Stimulated activated CD8-positive, alpha-beta memory T cell treated with anti-CD3 and anti-CD28 coated beads, Interleukin-4, amount 100 ng/mL, for 48 hours (primary cell): Measurements from ENCODE around the gene JADE3.

Source experiments
- DNase-seq: peaks from one replicate; pipeline ENCODE4 v3.0.0-alpha.2; 2020

JADE3 gene

DNA sequence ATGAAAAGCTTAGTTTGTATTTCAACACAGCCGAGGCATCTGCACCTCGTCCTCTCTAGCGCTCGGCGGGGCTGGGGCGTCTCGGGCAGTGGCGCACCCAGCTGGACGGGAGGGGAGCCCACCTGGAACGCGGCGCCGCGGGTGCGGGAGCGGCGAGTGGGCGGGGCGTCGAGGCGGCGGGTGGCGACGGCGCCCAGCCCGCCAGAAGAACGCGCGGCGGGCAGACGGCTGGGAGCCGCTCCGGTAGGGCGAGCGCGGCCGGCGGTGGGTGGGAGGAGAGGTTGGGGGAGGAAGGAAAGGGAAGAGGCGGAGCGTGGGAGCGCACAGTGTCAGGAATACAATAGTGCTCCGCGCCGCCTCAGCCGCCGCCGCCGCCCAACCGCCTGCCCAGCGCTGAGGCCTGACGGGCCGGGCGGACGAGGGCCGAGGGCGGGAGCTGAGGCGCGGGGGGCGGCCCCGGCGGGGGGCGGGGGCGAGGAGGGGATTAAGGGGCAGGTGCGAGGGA is at the start of gene JADE3:
Gene JADE3 (plus strand): TSS at position 324 of the 505 bp plus-strand sequence. CDS start 72,474 bp downstream, outside the sequence.
- peak; percentile 45 for DNase-seq

DNA sequence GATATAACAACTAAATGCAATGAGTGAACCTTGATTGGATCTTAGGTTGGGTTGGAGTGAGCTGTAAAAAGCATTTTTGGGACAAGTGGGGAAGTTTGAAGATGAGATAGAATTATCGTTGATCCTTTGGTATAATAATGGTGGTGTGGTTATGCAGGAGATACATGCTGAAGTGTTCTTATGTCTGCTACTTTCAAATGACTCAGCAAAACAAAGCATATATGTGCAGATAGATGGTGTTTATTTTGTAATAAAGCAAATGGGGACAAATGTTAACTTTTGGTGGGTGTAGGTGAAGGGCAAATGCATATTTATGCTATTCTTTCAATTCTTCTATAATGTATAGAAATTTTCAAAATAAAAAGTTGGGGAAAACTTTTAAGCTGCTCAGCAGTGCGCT is 49.1 kb upstream of the JADE3 start:
- no peak for DNase-seq

DNA sequence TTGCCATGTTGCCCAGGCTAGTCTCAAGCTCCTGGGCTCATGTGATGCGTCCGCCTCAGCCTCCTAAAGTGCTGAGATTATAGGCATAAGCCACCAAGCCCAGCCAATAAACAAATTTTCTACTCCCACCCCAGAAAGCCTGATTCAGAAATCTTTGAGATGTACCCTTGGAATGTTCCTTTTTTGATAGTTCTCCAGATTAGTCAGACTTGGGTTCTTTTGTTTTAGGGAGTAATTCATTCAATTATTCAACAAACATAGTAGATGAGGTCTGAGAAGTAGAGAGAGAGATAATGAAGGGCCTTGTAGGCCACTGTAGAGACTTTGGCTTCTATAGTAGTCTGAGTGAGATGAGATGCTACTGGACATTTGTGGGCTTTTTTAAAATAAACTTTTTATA is 47.6 kb upstream of the JADE3 start:
- DNase-seq: no peak

DNA sequence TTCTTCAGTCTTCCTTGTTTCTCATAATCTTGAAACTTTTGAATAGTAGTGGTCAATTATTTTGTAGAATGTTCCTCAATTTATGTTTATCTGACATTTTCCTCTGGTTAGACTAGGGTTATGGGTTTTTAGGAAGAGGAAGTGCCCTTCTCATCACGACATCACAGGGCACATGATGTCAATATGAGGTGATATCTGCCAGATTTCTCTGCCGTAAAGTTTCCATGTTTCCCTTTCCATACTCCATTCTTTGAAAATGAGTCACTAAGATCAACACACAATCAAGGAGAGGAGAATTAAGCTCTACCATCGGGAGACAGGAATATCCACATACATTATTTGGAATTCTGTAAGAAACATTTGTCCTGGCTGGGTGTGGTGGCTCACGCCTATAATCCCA is 46.9 kb upstream of the JADE3 start:
- DNase-seq: no peak

DNA sequence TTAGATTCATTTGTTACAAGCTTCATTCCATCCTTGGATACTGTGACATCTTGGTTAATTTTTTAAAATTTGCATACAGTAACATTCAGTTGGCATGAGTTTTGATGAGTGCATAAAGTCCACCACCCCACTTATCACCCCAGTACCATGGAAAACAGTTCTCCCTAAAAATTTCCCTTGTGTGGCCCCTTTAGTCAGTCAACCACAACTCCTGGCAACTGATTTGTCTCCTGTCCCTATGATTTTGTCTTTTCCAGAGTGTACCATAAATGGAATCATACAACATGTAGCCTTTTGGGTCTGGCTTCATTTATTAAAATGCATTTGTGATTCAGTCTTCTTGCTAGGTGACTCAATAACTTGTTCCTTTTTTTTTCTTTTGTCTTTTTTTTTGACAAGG is 45.5 kb upstream of the JADE3 start:
- no peak for DNase-seq

DNA sequence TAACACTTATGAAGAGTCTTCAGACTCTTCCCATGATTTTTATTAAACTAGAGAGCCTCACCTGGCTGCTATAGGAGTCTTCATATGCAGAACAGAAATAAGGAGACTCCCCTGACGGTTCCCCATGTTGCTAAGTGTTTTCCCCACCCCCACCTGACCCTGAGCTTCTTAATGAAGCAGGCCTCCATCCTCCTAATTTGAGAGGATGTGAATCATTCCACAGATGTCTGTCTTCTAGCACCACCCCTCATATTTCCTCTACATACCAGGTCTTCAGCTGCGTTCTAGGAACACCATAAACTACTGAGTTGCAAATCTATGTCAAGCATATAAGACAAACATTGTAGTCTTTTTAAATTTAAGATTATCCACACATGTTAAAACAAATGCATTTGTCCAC is 38.5 kb upstream of the JADE3 start:
- DNase-seq: no peak

DNA sequence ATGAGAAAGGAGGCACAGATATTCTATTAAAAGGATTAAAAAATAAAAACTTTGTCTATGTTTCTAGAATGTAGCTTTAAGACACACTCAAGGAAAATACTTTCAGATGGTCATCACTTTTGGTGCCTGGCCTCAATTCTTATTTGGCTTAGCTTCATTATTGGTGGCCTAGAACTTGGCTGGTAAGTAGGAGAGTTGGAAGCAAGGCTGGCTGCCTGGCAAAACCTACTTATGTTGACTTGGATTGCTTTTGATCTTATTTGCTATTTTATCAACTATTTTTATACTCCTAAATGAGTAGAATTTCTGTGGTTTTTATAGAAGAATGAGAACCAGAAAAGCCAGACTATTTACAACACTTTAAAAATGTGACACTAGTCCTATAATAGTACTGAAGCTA is 35.3 kb upstream of the JADE3 start:
- no peak for DNase-seq

DNA sequence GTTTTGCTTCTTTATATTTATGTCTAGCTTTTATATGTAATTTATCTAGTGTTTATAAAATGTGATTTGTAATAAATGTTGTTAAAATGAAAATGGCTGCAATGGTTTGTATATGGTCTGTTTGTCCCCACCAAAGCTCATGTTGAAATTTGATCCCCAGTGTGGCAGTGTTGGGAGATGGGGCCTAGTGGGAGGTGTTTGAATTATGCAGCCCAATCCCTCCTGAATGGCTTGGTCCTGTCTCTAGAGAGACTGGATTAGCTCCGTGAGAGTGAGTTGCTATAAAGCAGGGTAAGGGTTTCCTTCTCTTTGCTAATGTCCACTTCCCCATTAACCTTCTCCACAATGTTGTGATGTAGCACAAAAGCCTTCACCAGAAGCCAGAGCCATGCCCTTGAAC is 30.0 kb upstream of the JADE3 start:
- DNase-seq: no peak

DNA sequence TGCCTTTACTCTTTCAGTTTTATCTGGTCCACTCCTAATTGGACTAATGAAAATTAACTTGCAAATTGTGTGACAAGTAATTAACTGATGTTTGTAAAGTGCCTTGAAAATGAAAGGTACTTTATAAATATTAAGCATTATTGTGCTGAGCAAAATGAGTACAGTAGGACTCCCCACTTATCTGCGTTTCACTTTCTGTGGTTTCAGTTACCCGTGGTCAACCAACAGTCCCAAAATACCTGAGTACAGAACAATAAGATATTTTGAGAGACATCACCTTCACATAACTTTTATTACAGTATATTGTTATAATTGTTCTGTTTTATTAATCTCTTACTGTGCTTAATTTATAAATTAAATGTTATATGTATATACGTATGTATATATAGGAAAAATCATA is 27.4 kb upstream of the JADE3 start:
- DNase-seq: no peak

DNA sequence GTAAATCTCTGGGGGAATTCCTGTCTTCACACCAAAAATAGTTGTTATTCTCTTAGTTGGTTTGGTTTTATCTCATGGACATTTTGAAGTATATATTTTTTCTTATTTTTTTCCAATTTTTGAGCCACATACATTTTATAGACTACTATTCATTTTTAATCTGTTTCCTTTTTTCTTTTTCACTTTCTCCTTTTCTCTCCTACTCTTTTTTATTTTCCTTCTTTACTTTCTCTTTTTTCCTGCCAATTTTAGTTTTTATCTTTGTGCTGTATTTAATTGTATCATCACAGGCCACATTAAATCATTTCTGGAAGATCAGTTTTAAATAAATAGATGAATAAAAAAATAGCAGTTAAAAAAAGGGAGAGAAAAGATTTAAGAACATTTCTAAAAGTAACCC is 14.0 kb upstream of the JADE3 start:
- DNase-seq: no peak

DNA sequence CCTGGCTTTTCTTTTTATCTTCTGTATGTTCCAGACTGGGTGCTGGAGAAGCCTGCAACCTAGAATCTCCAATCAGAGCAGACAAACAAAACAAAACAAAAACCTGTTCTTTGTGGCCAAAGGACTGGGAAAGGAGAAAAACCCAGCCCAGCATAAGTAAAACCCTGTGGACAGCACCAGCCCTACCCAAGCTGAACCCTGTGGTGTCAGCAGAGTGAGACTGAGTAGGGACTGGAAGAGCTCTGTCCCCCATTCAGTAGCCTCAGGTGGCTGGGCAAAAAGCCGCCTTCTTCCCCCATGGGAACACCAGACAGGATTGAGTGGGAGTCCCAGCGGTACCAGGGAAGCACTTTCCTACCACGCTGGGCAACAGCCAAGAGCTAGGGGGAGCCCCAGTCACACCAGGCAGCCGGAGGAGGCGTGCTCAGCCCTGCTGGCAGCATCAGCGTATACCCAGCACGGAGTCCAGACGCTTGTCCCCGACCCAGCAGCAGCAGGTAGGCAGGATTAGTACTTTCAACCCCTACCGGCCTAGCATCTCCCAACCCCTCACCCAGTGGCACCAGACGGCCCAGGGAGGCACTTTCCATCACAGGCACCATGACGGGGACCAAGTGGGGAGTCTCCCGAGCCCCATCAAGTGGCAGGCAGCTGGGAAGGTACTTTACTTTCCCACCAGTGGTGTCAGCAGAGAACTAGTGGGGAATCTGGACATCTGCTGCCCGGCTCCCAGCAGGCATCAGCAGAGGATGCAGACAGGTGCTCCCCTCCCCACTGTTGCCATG is 8.6 kb upstream of the JADE3 start:
- peak; percentile 62 for DNase-seq

DNA sequence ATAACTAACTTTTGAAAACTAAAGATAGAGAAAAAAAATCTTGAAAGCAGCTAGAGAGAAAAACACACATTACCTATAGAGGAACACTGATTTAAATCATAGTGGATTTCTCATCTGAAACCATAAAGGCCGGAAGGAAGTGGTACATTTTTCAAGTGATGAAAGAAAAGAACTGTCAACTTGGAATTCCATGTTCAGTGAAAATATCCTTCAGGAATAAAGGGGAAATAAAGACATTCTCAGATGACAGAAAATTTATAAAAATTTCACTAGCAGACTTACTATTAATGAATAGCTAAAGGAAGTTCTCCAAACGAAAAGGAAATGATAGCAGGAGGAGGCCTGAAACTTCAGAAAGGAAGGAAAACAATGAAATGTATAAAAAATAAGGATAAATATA is 7.6 kb upstream of the JADE3 start:
- DNase-seq: no peak

DNA sequence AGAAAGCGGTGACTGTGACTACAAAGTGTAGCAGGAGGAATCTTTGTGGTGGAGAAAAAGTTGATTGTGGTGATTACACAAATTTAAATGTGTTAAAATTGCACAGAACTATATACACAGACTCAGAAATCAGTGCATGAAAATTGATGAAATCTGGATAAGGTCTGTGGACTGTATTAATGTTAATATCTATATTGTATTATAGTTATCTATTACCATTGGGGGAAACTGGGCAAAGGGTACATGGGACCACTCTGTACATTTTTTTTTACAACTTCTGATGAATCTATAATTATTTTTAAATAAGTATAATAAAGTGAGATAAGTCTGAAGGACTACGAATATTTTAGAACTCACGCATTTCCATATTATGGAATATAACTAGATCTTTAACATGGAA is 1.8 kb upstream of the JADE3 start:
- no peak for DNase-seq

DNA sequence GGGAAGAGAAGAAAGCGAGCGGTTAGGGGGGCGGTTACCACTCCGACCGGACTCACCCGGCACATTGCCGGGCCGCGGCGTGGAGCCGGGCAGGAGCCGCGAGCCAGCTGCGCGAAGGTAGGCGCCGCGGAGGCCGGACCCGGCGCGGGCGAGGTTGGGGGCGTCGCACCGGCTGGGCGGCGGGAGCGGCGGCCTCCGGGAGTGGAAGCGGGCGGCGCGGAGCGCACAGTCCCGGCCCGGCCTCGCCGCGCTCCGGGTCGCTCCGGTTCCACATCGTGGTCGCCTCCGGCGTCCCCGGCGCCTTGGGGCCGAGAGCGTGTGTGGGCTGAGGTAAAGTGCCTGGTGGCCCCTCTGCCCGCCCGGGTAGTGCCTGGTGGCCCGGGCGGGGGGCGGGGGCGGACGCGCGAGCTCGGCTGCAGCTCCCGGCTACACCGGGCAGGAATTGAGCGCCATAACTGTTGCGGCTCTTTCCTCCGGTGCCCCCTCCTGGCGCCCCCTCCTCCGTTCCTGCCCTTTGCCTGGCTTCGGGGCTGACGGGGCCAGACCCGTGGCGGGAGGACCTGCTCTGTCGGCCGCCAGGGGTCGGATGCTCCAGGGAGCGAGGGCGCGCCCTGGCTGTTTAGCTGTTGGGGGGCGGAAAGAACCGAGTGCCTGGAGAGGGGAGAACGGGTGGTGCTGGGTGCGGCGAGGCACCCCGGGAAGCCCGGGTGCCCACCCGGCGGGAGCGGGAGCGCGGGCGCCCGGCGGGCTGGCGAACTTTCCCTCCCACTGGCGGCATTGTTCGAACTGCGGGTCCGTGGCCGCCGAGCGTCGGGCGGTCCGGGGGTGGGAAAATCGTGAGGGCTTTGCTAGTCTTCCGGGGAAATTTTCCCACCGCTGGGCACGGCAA is 626 bp downstream of the JADE3 start:
- peak; percentile 52 for DNase-seq

DNA sequence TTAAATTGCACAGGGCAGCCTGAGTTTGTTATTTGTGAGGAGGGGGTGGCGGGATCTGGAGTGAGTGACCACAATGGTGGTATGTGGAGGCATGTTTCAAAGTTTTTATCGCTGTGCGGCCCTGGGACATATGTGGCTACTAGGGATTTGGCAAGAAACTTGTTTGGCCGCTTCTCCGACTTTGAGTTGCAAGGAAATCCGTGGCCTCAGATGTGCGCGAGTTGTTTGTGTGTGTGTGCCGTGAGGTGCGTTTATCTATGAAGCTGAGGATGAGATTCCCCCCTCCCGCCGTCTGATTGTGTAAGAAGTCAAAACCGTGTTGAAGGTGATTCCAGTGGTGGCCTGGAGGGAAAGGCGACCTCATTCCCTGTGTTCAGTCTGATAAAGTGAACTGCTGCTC is 1.4 kb downstream of the JADE3 start:
- DNase-seq: peak; percentile 23

DNA sequence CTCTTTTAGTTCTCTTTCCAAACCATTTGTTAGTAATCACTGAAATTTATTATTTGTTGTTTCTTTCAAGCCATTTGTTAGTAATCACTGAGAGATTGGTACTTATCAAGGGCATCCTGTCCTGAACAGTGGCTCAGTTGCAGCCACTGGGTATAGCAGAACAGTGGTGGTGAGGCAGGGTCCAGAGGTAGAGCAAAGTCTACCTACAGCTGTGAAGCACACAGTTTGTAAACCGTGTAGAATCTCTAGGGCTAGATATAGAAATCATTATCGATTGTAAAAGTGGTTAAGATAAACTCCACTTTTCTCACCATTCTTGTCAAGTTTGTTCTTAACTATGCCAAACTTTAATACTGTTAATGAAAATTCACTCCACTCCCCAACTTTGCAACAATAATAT is 4.1 kb downstream of the JADE3 start:
- DNase-seq: no peak

DNA sequence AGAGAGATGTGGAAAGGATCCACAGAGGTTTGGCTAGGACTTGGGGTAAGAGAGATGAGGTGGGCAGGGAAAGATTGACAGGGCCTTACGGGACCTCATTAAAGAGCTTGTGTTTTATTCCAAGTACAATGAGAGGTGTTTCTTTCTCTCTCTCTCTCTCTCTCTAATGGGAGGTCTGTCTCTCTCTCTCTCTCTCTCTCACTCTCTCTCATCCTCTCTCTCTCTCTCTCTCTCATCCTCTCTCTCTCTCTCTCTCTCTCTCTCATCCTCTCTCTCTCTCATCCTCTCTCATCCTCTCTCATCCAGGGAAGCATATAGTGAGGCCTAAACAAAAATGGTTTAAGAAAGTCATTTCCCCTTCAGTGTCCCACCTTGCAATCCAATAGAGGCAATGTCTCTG is 5.4 kb downstream of the JADE3 start:
- DNase-seq: no peak

DNA sequence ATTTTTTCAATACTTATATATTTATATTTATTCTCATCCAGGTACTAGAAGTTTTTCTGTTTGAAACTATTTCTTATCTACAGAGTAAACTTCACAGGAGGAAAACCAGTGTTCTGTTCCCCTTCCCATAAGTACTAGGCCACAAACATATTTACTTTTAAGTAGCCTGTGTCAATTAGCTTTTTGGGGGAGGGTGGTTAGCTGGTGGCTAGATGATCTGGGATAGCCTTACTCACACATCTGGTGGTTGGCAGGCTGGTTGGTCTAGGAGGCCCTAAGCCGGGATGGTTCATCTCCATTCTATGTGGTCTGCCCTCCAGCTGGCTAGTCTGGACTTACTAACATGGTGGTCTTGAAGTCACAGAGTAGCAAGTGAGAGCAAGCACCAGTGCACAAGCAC is 6.2 kb downstream of the JADE3 start:
- DNase-seq: no peak

DNA sequence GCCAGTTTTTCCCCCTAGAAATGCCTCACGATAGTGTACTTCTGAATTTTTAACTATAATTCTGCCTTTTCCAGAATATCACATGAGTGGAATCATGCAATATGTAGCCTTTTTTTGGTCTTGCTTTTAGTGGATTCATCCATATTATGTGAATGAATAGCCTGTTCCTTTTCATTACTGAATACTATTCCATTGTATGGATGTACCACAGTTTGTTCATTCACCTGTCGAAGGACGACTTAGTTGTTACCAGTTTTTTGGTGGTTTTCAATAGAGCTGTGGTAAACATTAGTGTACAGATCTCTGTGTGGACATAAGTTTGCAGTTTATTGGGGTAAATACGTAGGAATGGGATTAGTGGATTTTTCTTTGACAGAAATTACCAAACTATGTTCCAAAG is 8.0 kb downstream of the JADE3 start:
- DNase-seq: no peak

DNA sequence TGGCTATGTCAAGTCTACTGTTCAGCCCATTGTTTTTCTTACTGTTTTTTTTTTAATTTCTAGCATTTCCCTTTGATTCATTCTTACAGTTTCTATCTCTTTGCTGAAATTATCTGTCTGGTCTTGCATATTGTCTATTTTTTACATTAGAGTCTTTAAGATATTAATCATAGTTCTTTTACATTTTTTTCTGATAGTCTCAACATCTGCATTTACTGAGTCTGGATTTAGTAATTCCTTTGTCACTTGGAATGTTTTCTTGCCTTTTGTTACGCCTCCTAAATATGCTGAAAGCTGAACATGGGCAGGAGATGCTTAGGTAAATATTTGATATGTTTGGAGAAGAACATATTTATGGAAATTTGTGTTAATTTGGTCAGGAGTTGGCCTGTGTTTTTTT is 10.4 kb downstream of the JADE3 start:
- DNase-seq: no peak

DNA sequence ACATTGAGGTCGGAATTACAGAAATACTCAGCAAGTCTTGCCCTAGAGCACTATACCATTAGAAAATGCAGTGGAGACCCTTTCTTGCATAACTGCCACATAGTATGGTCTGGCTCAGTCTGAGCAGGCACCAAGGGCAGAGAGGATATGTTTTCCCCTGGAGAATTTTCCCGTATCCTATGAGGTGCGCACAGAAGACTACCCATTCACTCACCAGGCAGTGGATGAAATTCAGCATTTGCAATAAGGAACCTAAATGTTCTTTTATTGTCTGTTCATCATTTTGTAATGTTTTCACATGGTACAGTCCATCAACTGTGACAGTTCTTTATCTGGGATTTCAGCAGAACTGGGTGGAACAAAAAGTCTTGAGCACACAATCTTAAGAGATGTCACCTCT is 15.5 kb downstream of the JADE3 start:
- DNase-seq: no peak

DNA sequence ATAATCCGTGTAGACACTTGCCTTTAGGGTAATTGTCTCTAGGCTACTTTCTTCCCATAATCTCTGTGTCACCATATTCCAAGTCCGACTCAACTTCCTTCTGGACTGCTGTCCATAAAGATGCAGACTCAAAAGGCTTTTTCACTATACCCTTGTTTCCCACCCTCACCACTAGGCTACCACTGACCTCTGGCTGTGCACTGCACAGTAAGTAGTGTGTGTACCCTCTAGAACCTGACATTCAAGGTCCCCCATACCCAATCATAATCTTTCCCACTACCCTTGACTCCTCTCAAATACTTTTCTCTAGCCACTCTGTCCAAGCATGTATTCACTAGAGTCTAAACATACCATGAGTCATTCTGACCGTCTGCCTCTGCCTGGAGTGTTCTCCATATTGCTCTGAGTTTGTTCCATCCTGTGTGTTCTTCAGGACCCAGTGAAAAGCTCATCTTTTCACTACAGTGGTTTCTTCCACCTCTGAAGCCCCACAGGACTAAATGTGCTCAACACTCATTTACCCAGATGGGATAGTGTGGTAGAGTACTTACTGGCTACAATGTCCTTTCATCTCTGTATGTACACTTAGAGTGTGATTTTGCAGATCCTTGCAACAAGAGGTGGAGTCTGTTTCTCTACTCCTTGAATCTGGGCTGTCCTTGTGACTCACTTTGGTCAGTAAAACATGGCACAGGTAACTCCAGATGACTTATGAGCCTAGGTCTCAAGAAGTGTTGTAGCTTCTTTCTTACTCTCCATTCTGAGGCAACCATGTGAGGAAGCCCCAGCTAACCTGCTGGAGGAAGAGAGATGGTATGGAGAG is 17.4 kb downstream of the JADE3 start:
- no peak for DNase-seq

DNA sequence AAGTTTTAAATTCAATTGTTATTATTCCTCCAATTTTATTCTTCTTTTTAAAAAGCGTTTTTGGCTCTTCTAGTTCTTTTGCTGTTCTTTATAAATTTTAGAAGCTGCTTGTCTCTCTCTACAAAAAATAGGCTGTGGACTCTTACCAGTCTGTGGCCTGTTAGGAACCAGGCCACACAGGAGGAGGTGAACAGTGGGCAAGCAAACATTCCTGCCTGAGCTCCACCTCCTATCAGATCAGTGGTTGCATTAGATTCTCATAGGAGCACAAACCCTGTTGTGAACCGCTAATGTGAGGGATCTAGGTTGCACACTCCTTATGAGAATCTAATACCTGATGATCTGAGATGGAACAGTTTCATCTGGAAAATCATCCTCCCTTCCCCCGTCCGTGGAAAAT is 23.1 kb downstream of the JADE3 start:
- no peak for DNase-seq
